Dendritic cell treated with granulocyte-macrophage colony-stimulating factor and Interleukin-4, amounts not matched to agents 40 ng/mL and 50 ng/mL, for 4 days (primary cell): ENCODE results near the gene PRAC1.
A peak's percentile ranks its signal among the peaks of the same experiment; 100 is the strongest.

Experiments used
- H3K27ac Mint-ChIP-seq: one replicate; pipeline ENCODE4 v1.8.0; 2022; ENCODE audit warnings: mild to moderate bottlenecking, mixed read lengths
- H3K27me3 Mint-ChIP-seq: one replicate; pipeline ENCODE4 v1.8.0; 2022; ENCODE audit warnings: mild to moderate bottlenecking, mixed read lengths
- H3K36me3 Mint-ChIP-seq: one replicate; pipeline ENCODE4 v1.8.0; 2022; ENCODE audit warnings: low read depth, mixed read lengths
- H3K4me1 Mint-ChIP-seq: one replicate; pipeline ENCODE4 v1.8.0; 2022; ENCODE audit warnings: low read depth, mixed read lengths
- H3K4me3 Mint-ChIP-seq: one replicate; pipeline ENCODE4 v1.8.0; 2022; ENCODE audit warnings: mild to moderate bottlenecking, moderate library complexity, mixed read lengths
- H3K9me3 Mint-ChIP-seq: one replicate; pipeline ENCODE4 v1.8.0; 2022; ENCODE audit warnings: mixed read lengths
- intact Hi-C: fragments of 100-400 bp; cut with micrococcal nuclease; formaldehyde crosslinking; loops from one replicate; pipeline ENCODE4 v1.15.0; 2022

PRAC1 gene

GRCh38 chr17:48725288-48726064, 3.2 kb upstream of the PRAC1 start:
- peaks cover 46% of the 10 kb centered on the region for H3K4me1 Mint-ChIP-seq
- H3K27me3 Mint-ChIP-seq: peaks cover 94% of the 10 kb centered on the region
- no peak overlapping the region for H3K27ac Mint-ChIP-seq
- intact Hi-C loops: loop anchor here (2.0 kb wide), 1 partner anchor 153 kb away; no protein-coding TSS in a partner anchor
- no peak overlapping the region for H3K4me3 Mint-ChIP-seq
- no peaks in the 10 kb centered on the region for H3K9me3 Mint-ChIP-seq
- H3K36me3 Mint-ChIP-seq: no peaks in the 10 kb centered on the region

GRCh38 chr17:48725004-48725287, 2.6 kb upstream of the PRAC1 start:
- H3K27me3 Mint-ChIP-seq: peaks cover 94% of the 10 kb centered on the region
- H3K4me1 Mint-ChIP-seq: peaks cover 51% of the 10 kb centered on the region
- H3K4me3 Mint-ChIP-seq: no peak overlapping the region
- no peaks in the 10 kb centered on the region for H3K36me3 Mint-ChIP-seq
- intact Hi-C loops: loop anchor here (2.0 kb wide), 1 partner anchor 154 kb away; no protein-coding TSS in a partner anchor
- no peak overlapping the region for H3K27ac Mint-ChIP-seq
- H3K9me3 Mint-ChIP-seq: no peaks in the 10 kb centered on the region

GRCh38 chr17:48724251-48725003, 2.1 kb upstream of the PRAC1 start:
- intact Hi-C loops: loop anchor here (1.0 to 2.0 kb wide), 2 partner anchors 66 to 154 kb away; no protein-coding TSS in a partner anchor
- Mint-ChIP-seq H3K4me3 (no peak overlapping the region), H3K4me1 (peaks cover 51% of the 10 kb centered on the region), H3K9me3 (no peaks in the 10 kb centered on the region), H3K36me3 (no peaks in the 10 kb centered on the region), H3K27ac (no peak overlapping the region), H3K27me3 (peaks cover 94% of the 10 kb centered on the region)

- H3K4me1 Mint-ChIP-seq: peaks cover 50% of the 10 kb centered on the region
- H3K27me3 Mint-ChIP-seq: peaks cover 94% of the 10 kb centered on the region
- no peaks in the 10 kb centered on the region for H3K9me3 Mint-ChIP-seq
- no peak overlapping the region for H3K27ac Mint-ChIP-seq
- no peaks in the 10 kb centered on the region for H3K36me3 Mint-ChIP-seq
- intact Hi-C loops: loop anchor here (1.0 to 2.0 kb wide), 2 partner anchors 67 to 155 kb away; no protein-coding TSS in a partner anchor
- H3K4me3 Mint-ChIP-seq: peak overlapping the region; percentile 63
Observed at GRCh38 chr17:48723423-48724250, 1.3 kb upstream of the PRAC1 start.

GRCh38 chr17:48722915-48723422, 651 bp upstream of the PRAC1 start, which contains the start of gene PRAC2:
Gene PRAC2 (plus strand): TSS chr17:48723185. CDS start chr17:48724411, 1,226 bp downstream.
- Mint-ChIP-seq H3K27me3 (peaks cover 94% of the 10 kb centered on the region), H3K36me3 (no peaks in the 10 kb centered on the region), H3K27ac (no peak within 1 kb of the TSS), H3K4me1 (peaks cover 53% of the 10 kb centered on the region), H3K4me3 (peak within 1 kb of the TSS; percentile 63), H3K9me3 (no peaks in the 10 kb centered on the region)
- intact Hi-C loops: no loop called here

GRCh38 chr17:48721009-48721402, 1.3 kb downstream of the PRAC1 start:
- H3K4me3 Mint-ChIP-seq: no peak overlapping the region
- H3K4me1 Mint-ChIP-seq: peaks cover 53% of the 10 kb centered on the region
- H3K36me3 Mint-ChIP-seq: no peaks in the 10 kb centered on the region
- peaks cover 90% of the 10 kb centered on the region for H3K27me3 Mint-ChIP-seq
- intact Hi-C loops: no loop called here
- no peaks in the 10 kb centered on the region for H3K9me3 Mint-ChIP-seq
- H3K27ac Mint-ChIP-seq: no peak overlapping the region

- Mint-ChIP-seq H3K4me3 (no peak overlapping the region), H3K9me3 (no peaks in the 10 kb centered on the region), H3K27ac (no peak overlapping the region), H3K36me3 (no peaks in the 10 kb centered on the region), H3K4me1 (peaks cover 53% of the 10 kb centered on the region), H3K27me3 (peaks cover 88% of the 10 kb centered on the region)
- intact Hi-C loops: no loop called here
Observed at GRCh38 chr17:48720266-48721008, 1.9 kb downstream of the PRAC1 start.

GRCh38 chr17:48719642-48720265, 2.6 kb downstream of the PRAC1 start:
- Mint-ChIP-seq H3K4me3 (no peak overlapping the region), H3K4me1 (peaks cover 47% of the 10 kb centered on the region), H3K27me3 (peaks cover 85% of the 10 kb centered on the region), H3K36me3 (no peaks in the 10 kb centered on the region), H3K27ac (no peak overlapping the region), H3K9me3 (no peaks in the 10 kb centered on the region)
- intact Hi-C loops: no loop called here

GRCh38 chr17:48718761-48719641, 3.3 kb downstream of the PRAC1 start:
- peaks cover 41% of the 10 kb centered on the region for H3K4me1 Mint-ChIP-seq
- H3K4me3 Mint-ChIP-seq: peak overlapping the region; percentile 44
- peaks cover 84% of the 10 kb centered on the region for H3K27me3 Mint-ChIP-seq
- no peaks in the 10 kb centered on the region for H3K36me3 Mint-ChIP-seq
- no peaks in the 10 kb centered on the region for H3K9me3 Mint-ChIP-seq
- H3K27ac Mint-ChIP-seq: no peak overlapping the region
- intact Hi-C loops: no loop called here

- H3K9me3 Mint-ChIP-seq: no peaks in the 10 kb centered on the region
- H3K4me3 Mint-ChIP-seq: no peak overlapping the region
- intact Hi-C loops: no loop called here
- no peaks in the 10 kb centered on the region for H3K36me3 Mint-ChIP-seq
- H3K4me1 Mint-ChIP-seq: peaks cover 34% of the 10 kb centered on the region
- peaks cover 84% of the 10 kb centered on the region for H3K27me3 Mint-ChIP-seq
- no peak overlapping the region for H3K27ac Mint-ChIP-seq
Observed at GRCh38 chr17:48718227-48718760, 4.0 kb downstream of the PRAC1 start.

GRCh38 chr17:48717367-48718226, 4.7 kb downstream of the PRAC1 start:
- Mint-ChIP-seq H3K27ac (no peak overlapping the region), H3K9me3 (no peaks in the 10 kb centered on the region), H3K36me3 (no peaks in the 10 kb centered on the region), H3K4me1 (peaks cover 27% of the 10 kb centered on the region), H3K27me3 (peaks cover 84% of the 10 kb centered on the region), H3K4me3 (no peak overlapping the region)
- intact Hi-C loops: no loop called here
